Erythroblast (primary cell): Measurements from ENCODE around the gene ELP6.
"Not testable (repeated sequence)": the region's sequence is repeated elsewhere in the genome, so short reads cannot be mapped to it uniquely, and the experiment has no call there.

Experiments used
- DNase-seq, 2 experiments: peaks; one replicate each; lab custom pipeline; 2025; lab: John Stamatoyannopoulos, UW
- GATA1 ChIP-seq: IDR thresholded peaks from 2 replicates; pipeline ENCODE4 v1.6.1; 2011; ENCODE audit warnings: low read depth, mild to moderate bottlenecking, control low read depth, low read length, moderate library complexity
- POLR2A ChIP-seq: IDR thresholded peaks from 2 replicates; pipeline ENCODE4 v1.6.1; 2011; ENCODE audit warnings: mild to moderate bottlenecking, low read length

The ELP6 gene

DNA sequence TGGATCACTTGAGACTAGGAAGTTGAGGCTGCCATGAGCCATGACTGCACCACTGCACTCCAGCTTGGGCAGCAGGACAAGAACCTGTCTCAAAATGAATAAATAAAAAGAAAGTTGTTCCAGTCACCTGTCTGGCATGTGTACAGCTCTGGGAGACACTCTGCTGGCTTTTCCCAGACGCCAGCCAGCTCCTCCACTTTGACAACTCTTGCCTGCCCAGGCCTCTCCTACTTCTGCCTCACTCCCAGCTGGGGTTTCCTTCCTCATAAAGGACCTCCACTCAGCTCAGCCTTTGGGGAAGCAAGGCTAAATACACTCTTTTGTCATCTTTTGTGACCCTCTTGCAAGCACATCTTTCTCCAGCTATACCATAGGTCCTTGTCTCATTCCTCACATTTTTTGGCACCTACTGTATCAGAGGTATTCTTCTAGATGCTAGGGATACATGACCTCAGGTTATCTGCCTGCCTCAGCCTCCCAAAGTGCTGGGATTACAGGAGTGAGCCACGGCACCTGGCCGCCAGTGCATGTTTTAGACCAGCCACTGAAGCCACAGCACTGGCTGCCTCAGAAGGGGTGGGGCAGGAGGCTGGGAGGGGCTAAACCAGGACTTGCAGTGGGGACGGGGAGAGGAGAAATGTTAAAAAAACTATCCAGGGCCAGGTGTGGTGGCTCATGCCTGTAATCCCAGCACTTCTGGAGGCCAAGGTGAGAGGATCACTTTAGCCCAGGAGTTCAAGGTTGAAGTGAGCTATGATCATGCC lies 10.0 kb upstream of the ELP6 start:
- DNase-seq, result no peak

DNA sequence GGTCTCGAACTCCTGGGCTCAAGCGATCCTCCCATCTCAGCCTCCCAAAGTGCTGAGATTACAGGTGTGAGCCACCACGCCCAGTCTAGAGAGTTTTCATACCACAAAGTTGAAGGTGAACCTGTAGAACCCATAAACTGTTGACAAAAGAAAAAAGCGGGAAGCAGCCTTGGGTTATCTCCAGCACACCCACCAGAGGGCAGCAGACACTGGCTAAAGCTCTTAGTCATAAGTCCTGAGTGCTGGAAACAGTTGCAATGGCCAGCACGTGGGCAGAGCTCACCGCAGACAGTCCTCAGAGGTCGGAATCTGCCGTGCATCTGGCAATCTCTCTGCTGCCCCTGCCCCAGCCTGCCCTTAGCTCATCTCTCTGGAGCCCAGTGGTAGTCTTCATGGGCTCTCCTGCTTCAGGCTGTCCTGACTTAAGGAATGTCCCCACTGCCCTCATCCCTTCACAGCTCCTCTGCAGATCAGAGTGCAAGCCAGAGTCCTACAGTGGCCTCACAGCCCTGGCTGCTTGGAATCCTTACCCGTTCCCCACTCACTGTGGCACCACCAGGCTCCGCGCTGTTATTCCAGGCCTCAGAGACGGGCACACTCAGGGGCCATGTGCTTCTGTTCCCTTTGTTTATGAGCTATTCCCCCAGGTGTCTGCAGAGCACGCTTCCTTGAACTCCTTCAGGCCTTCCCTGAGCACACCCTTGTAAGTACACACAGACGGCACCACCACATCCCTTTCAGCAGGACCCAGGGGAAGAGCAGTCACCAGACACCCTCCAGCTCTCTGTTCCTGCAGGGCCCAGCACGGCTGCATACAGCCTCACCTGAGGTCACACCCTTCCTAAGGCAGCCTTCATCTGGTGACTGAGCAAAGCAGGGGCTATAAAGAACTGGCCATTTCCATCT lies 8.8 kb upstream of the ELP6 start:
- DNase-seq, result peak; percentile 91 to 93
- TF ChIP-seq GATA1 (no peak), POLR2A (no peak)

More for the DNA sequence above, 10.0 kb upstream of the ELP6 start:
- TF ChIP-seq POLR2A, result no peak
- no peak for TF ChIP-seq GATA1

DNA sequence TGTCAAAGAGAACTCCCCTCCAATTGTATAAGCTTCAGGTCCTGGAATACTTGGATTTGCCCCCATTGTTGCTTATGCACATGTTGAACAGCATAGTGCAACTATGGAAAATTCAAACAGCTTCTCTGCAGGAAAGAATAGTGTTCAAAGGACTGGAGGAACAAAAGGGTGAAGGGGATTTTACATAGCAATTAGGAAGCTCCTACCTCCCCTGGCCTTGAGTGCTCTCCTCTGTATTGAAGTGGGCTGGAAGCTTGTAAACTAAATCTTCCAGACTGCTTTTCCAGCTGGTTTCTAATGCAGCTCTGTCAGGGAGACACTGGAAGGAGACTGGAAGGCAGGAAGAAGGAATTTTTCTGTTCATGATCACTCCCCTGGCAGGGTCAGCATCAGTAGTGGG lies 7.2 kb upstream of the ELP6 start:
- DNase-seq, result no peak
- no peak for TF ChIP-seq GATA1
- no peak for TF ChIP-seq POLR2A

DNA sequence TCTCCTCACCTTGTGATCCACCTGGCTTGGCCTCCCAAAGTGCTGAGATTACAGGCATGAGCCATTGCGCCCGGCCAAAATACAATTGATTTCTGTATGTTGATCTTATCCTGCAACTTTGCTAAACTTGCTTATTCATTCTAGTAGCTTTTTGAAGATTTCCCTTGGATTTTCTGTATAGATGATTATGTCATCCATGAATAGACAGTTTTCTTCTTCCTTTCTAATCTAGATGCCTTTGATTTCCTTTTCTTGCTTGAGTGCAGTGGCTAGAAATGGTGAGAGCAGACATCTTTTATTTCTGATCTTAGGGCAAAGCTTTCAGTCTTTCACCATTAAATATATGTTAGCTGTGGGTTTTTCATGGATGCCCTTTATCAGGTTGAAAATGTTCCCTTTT lies 4.4 kb upstream of the ELP6 start:
- DNase-seq, result no peak
- no peak for TF ChIP-seq GATA1
- TF ChIP-seq POLR2A, result no peak

DNA sequence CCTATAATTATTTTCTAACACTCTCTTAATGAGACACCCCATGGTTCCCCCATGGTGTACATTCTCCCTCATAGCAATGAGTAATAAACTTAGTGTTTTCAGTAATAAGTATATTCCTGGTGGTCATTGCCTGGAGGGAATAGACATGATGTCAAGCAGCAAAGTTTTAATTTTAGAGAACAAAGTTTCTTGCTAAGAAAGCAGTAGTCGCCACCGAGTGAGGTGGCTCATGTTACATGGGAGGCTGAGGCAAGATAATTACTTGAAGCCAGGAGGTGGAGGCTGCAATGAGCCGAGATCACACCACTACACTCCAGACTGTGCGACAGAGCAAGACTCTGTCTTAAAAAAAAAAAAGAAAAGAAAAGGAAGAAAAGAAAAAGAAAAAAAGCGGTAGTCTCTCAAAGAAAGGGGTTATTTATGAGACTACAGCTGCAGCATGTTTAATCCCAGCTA lies 2.4 kb upstream of the ELP6 start:
- TF ChIP-seq POLR2A (no peak), GATA1 (no peak)
- DNase-seq, result no peak

DNA sequence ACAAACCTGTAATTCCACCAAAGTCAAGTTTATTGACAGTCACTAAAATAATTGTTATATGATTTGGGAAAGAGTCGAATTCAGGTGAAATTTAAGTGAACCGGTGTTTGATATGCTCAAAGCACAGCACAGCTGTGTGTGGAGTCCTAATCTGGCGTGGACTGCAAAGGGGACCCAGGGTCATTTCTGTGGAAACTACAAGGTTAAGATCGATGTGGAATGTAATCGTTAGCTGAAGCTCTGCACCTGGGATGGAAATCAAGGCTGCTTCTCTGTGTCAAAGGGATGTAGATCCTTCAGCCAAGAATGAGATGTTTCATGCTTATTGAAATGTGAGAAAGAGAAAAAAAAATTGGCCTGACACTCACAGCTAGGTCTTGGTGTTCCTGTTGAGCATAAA lies 1.6 kb upstream of the ELP6 start:
- DNase-seq, result no peak
- TF ChIP-seq POLR2A (no peak), GATA1 (no peak)

DNA sequence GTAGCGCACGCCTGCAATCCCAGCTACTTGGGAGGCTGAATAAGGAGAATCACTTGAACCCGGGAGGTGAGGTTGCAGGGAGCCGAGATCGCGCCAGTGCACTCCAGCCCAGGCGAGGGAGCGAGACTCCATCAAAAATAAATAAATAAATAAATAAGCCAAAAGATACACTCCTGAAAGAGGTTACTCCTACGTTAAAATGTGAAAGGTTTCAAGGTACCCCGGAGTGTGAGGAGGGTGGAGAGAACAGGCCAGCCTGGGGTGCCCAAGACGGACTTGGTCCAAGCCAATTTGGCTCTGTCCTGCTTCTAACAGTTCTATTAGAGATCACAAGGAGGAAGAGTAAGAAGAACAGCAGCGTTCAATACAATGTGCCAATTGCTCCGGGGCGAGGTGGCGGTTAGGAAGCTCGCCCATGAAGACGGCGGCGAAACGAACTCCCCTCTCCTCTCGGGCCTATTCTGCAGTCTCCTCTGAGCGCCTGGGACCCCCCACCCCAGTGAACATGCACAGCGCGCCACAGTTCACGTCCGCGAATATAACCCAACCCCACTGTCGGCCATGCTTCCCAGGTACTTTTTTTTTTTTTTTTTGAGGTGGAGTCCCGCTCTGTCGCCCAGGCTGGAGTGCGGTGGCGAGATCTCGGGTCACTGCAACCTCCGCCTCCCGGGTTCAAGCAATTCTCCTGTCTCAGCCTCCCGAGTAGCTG lies 942 bp downstream of the ELP6 start:
- peak; percentile 57 to 61 for DNase-seq

DNA sequence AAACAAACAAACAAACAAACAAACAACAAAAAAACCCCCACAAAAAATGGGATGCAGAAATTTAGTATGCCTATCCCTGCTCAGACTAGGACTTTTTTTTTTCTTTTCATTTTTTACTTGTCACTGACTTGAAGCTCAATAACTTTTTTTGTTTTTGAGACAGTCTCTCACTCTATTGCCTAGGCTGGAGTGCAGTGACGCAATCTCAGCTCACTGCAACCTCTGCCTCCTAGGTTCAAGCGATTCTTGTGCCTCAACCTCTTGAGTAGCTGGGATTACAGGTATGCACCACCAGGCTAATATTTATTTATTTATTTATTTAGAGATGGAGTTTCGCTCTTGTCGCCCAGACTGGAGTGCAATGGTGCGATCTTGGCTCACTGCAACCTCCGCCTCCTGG lies 8.2 kb downstream of the ELP6 start:
- DNase-seq, result not testable (repeated sequence)

More for the DNA sequence above, 942 bp downstream of the ELP6 start:
- TF ChIP-seq POLR2A, result no peak
- TF ChIP-seq GATA1, result no peak

DNA sequence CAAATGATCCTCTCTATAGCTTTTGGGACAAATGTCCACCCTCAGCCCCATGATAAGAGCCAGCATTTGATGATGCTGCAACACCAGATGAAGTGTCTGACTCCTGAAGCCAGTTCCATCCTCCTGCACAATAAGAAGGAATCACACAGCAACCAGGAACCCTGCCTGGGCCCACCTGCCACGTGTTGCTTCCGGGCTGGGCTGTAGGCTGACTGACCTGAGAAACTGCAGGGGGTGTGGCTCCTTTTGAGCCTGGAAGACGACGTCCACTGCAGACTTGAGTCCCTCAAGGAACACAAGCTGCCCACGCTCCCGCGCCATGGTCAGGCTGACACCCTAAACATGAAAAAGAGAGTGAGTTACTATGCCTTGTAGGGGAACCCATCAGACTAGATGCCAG lies 9.4 kb downstream of the ELP6 start:
- TF ChIP-seq POLR2A (no peak), GATA1 (no peak)
- no peak for DNase-seq

DNA sequence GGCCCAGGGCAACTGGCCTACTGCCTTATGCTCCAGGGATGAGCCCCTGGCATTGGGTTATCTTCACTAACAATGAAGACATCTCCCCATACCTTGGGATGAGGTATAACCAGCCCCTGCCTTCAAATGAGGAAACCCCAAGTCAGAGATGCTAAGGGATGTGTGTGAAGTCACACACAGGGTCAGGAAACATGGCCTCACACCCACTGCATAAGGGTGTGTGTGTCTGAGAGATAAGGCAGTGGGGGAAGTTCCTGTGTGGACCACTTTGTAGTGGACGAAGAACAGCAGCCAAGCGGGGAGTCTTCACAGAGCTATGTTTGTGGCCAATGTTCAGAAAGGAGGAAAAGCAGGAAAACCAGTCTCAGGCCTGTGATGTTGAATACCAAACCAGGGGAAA lies 10.5 kb downstream of the ELP6 start:
- TF ChIP-seq GATA1 (no peak), POLR2A (no peak)
- peak; percentile 64 to 78 for DNase-seq

DNA sequence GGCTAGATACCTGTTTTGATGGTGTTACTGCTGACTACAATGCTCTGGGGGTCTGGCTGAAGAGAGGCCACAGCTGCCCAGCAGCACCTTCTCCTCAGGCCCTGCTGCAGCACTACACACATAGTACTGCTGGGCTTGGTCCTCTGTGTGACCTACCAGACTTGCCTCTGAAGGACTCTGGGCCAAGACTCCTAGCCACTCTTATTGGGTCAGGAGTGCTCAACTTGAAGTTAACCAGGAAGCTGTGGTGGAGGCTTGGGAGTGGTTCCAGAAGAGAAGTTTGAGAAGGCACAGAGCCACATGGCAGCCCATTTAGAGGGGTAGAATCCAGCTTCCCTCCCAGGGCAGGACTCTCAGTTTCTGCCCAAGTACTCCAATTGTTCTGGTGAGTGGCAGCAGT lies 16.6 kb downstream of the ELP6 start:
- TF ChIP-seq GATA1 (no peak), POLR2A (no peak)
- DNase-seq, result no peak

DNA sequence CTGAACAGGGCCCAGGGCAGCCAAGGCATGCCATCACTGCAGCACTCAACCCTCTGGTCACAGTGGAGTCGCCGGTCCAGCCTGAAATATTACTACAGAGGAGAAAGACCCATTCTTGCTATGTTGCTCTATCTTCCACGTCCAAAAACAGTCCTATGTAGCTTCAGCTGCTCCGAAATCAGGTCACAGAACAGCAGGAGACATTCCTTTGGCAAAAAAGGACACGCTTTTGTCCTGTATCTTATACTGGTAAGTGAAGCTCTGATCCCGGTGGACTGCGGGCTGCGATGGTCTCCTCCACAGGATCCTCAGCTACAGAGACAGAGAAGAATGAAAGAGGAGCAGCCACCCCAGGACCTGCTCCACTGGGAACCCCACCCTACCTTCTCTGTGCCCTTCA lies 17.6 kb downstream of the ELP6 start:
- no peak for DNase-seq
- TF ChIP-seq POLR2A (no peak), GATA1 (no peak)

DNA sequence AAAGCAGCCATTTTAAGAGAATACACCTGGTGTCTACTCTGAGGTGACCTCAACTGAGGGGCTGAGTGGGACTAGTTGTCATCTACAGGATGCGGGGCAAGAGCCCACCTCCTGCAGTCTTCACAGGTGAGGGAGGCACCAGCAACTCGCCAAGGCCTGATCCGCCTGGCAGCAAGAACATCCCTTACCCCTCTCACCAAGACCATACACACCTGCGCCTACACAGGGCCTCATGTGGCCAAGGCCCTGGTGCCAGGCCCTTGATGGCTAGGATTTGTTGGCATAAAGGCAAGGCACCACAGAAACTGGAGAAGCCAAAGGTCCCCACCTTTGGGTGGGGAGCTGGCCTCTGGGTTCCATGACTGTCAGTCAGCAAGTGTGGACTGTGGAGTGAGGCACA lies 18.4 kb downstream of the ELP6 start:
- TF ChIP-seq POLR2A, result no peak
- no peak for TF ChIP-seq GATA1
- no peak for DNase-seq

DNA sequence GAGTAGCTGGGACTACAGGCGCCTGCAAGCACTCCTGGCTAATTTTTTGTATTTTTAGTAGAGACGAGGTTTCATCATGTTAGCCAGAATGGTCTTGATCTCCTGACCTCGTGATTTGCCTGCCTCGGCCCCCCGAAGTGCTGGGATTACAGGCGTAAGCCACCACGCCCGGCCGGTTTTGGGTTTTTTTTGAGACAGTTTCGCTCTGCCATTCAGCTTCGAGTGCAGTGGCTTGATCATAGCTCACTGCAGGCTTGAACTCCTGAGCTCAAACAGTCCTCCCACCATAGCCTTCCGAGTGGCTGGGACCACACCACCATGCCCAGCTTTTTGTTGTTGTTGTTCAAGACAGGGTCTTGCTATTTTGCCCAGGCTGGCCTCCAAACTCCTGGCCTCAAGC lies 21.7 kb downstream of the ELP6 start:
- TF ChIP-seq GATA1 (no peak), POLR2A (no peak)
- DNase-seq, result no peak

DNA sequence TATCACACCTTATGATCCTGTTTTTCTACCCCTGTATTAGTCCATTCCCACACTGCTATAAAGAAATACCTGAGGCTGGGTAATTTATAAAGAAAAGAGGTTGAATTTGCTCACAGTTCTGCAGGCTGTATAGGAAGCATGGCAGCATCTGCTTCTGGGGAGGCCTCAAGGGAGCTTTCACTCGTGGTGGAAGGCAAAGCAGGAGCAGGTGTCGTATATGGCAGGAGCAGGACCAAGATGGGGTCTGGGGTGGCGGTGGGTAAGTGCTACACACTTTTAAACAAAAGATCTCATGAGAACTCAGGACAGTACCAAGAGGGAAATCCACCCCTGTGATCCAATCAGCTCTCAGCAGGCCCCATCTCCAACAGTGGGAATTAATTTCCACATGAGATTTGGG lies 22.3 kb downstream of the ELP6 start:
- DNase-seq, result no peak
- TF ChIP-seq GATA1 (no peak), POLR2A (no peak)
